IMR-90 (cell line): ENCODE data around the gene CLRN1. TPM values are rescaled to one million over a fixed set of nuclear protein-coding genes. Genes with fewer than 3 reads are reported as not detected.

Experiments used
- ATAC-seq: fragments of 200-7000 bp; cut with Tn5 transposase; 2 replicates; pipeline ENCODE4 v1.9.1; 2020; ENCODE audit warnings: low read depth, mild to moderate bottlenecking, moderate library complexity
- BruUV-seq: library from RNA; stranded (reverse); fragments of 400-500 nt; replicated peaks from 2 replicates; lab custom pipeline; 2021; lab: Mats Ljungman, UMichigan
- CTCF ChIA-PET: fragments of 300-600 bp; formaldehyde crosslinking; extraction: SDS; loops from one replicate; lab custom pipeline; 2021; ENCODE audit warnings: antibody characterized with exemption; lab: Yijun Ruan, JAX
- POLR2A ChIA-PET: fragments of 300-600 bp; sonication (Branson Sonifier 250); formaldehyde crosslinking; loops from one replicate; lab custom pipeline; 2022; ENCODE audit warnings: antibody characterized with exemption; ENCODE audit not compliant: unreplicated experiment; lab: Charles Lee
- DNase-seq: peaks from one replicate; pipeline ENCODE4 v3.0.0; 2013
- H2AFZ ChIP-seq: replicated peaks from 2 replicates; pipeline ENCODE3; 2013; ENCODE audit warnings: low read length, mild to moderate bottlenecking; ENCODE audit not compliant: poor library complexity
- H2AK5ac ChIP-seq: 2 replicates; pipeline ENCODE4 v1.6.1; 2013; ENCODE audit warnings: low read depth, low read length, inconsistent platforms
- H2AK9ac ChIP-seq: replicated peaks from 2 replicates; pipeline ENCODE3; 2013; ENCODE audit warnings: mild to moderate bottlenecking, low read depth, low read length, moderate library complexity; ENCODE audit not compliant: poor library complexity
- H2BK120ac ChIP-seq: 2 replicates; pipeline ENCODE4 v1.6.1; 2013; ENCODE audit warnings: low read depth, low read length, inconsistent platforms
- H2BK15ac ChIP-seq: 3 replicates; pipeline ENCODE4 v1.6.1; 2013; ENCODE audit warnings: low read depth, low read length, inconsistent platforms
- H2BK20ac ChIP-seq: 2 replicates; pipeline ENCODE4 v1.6.1; 2013; ENCODE audit warnings: low read depth, mild to moderate bottlenecking, inconsistent platforms, low read length, moderate library complexity
- H2BK5ac ChIP-seq: 2 replicates; pipeline ENCODE4 v1.6.1; 2013; ENCODE audit warnings: mild to moderate bottlenecking, low read depth, low read length, inconsistent platforms; ENCODE audit not compliant: poor library complexity, severe bottlenecking
- H3K14ac ChIP-seq: replicated peaks from 2 replicates; pipeline ENCODE4 v1.6.1; 2013; ENCODE audit warnings: low read depth, low read length, inconsistent platforms
- H3K18ac ChIP-seq: 2 replicates; pipeline ENCODE4 v1.6.1; 2013; ENCODE audit warnings: low read depth, low read length, control low read depth
- H3K23ac ChIP-seq: 2 replicates; pipeline ENCODE4 v1.6.1; 2013; ENCODE audit warnings: low read depth, low read length, inconsistent platforms
- H3K27ac ChIP-seq: 2 replicates; pipeline ENCODE4 v1.5.1; 2013; ENCODE audit warnings: mild to moderate bottlenecking, control low read depth, low read length; ENCODE audit not compliant: insufficient read depth
- H3K27me3 ChIP-seq: 2 replicates; pipeline ENCODE4 v1.6.1; 2013; ENCODE audit warnings: low read length; ENCODE audit not compliant: control insufficient read depth, insufficient read depth
- H3K36me3 ChIP-seq: 2 replicates; pipeline ENCODE4 v1.6.1; 2013; ENCODE audit warnings: low read length, mixed read lengths; ENCODE audit not compliant: control insufficient read depth, insufficient read depth
- H3K4ac ChIP-seq: 2 replicates; pipeline ENCODE4 v1.6.1; 2013; ENCODE audit warnings: low read depth, low read length, inconsistent platforms
- H3K4me1 ChIP-seq: 2 replicates; pipeline ENCODE4 v1.6.1; 2013; ENCODE audit warnings: low read length, mixed read lengths; ENCODE audit not compliant: control insufficient read depth, insufficient read depth
- H3K4me2 ChIP-seq: 2 replicates; pipeline ENCODE4 v1.6.1; 2013; ENCODE audit warnings: low read depth, mild to moderate bottlenecking, control low read depth, low read length, moderate library complexity
- H3K4me3 ChIP-seq: 2 replicates; pipeline ENCODE4 v1.5.1; 2013; ENCODE audit warnings: low read depth, mild to moderate bottlenecking, control low read depth, low read length, moderate library complexity; ENCODE audit not compliant: insufficient read depth
- H3K56ac ChIP-seq: 2 replicates; pipeline ENCODE4 v1.6.1; 2013; ENCODE audit warnings: low read length, inconsistent platforms; ENCODE audit not compliant: insufficient read depth; ENCODE audit errors: extremely low read depth
- H3K79me1 ChIP-seq, 2 experiments: 2 replicates each; pipeline ENCODE4 v1.6.1; 2013; ENCODE audit warnings: low read length in 2 of 2, inconsistent platforms in 1 of 2, low read depth in 1 of 2
- H3K9ac ChIP-seq: 2 replicates; pipeline ENCODE4 v1.6.1; 2013; ENCODE audit warnings: low read depth, low read length, control low read depth
- H3K9me1 ChIP-seq: 2 replicates; pipeline ENCODE4 v1.6.1; 2013; ENCODE audit warnings: low read length, inconsistent platforms; ENCODE audit not compliant: insufficient read depth
- H3K9me3 ChIP-seq: 2 replicates; pipeline ENCODE4 v1.6.1; 2013; ENCODE audit warnings: low read length; ENCODE audit not compliant: control insufficient read depth, insufficient read depth
- H4K20me1 ChIP-seq: 2 replicates; pipeline ENCODE4 v1.6.1; 2013; ENCODE audit warnings: low read length, inconsistent platforms; ENCODE audit not compliant: insufficient read depth
- H4K5ac ChIP-seq: 2 replicates; pipeline ENCODE4 v1.6.1; 2013; ENCODE audit warnings: mild to moderate bottlenecking, low read depth, low read length, control low read depth
- H4K8ac ChIP-seq, 2 experiments: 2 replicates each; pipeline ENCODE4 v1.6.1; 2013; ENCODE audit warnings: low read depth in 2 of 2, low read length in 2 of 2, control low read depth in 1 of 2, inconsistent platforms in 1 of 2
- H4K91ac ChIP-seq: 2 replicates; pipeline ENCODE4 v1.6.1; 2013; ENCODE audit warnings: low read depth, low read length, inconsistent platforms; ENCODE audit not compliant: insufficient read depth
- CHD1 ChIP-seq: IDR thresholded peaks from 2 replicates; pipeline ENCODE4 v1.6.1; 2012; ENCODE audit warnings: low read depth, low read length, improper control_type of control experiment
- FOS ChIP-seq: fragments of 150-350 bp; IDR thresholded peaks from 2 replicates; pipeline ENCODE4 v1.6.1; 2016; ENCODE audit warnings: low read depth, low read length
- RFX5 ChIP-seq: IDR thresholded peaks from 2 replicates; pipeline ENCODE4 v1.8.0; 2012; ENCODE audit warnings: low read depth, mild to moderate bottlenecking, low read length, moderate library complexity
- WGBS, 2 experiments: methylation state at CpG; one replicate each; pipeline versions ENCODE4 v1.1.5 to v1.1.7; 2013; ENCODE audit warnings: missing lambda C conversion rate in 2 of 2; ENCODE audit not compliant: insufficient read length in 1 of 2; ENCODE audit errors: extremely low coverage in 2 of 2; 5-methylcytosine and 5-hydroxymethylcytosine counted together
- dilution Hi-C: fragments of 300-500 bp; cut with HindIII; formaldehyde crosslinking; loops from one replicate; pipeline ENCODE4 v1.14.3; 2018; ENCODE audit warnings: low sequenced_read_pairs; ENCODE audit not compliant: unreplicated experiment
- in situ Hi-C: fragments of 300-500 bp; cut with MboI; formaldehyde crosslinking; loops from 3 replicates; pipeline ENCODE4 v1.14.3; 2019; ENCODE audit warnings: low sequenced_read_pairs, inconsistent platforms, mixed read lengths
- intact Hi-C: fragments of 100-400 bp; cut with micrococcal nuclease; formaldehyde crosslinking; loops from 2 replicates; pipeline ENCODE4 v1.10.0; 2022
- polyA plus RNA-seq, 3 experiments: library from polyadenylated mRNA; depleted of rRNA; stranded (reverse); fragments of >200 nt; gene quantifications; 2 replicates each; pipeline ENCODE4 v1.2.3, GENCODE V29; 2012; ENCODE audit warnings: low replicate concordance in 1 of 3
- total RNA-seq: library from RNA; depleted of rRNA; stranded (reverse); fragments of >200 nt; gene quantifications from 2 replicates; pipeline ENCODE4 v1.2.3, GENCODE V29; 2012

The CLRN1 gene
- total and polyA plus RNA-seq, 2 of the 4 experiments (the other 2 are of a cell fraction) = not detected

DNA sequence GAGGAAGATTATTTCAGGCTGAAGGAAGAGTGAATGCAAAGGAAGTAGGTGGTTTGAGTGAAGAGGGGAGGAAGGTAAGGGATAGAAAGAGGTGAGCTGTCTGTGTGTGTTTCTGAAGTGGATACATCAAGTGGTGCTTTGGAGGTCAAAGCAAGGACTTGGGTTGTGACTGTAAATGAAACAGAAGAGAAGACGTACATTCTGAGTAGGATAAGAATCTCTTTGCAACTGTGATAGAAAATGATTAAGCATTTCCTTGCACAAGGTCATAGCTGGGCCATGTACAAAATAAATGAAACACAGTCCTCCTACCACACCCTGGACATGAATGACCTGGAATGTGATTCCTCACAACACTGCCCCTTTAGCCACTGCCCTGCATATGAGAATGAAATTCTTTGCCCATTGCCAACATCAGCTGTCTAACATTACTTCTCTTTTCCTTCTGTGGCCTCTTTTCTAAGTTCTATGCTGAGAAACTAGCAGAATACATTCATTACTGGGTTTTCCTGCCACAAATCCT, 39.0 kb downstream of the CLRN1 start:
- H2BK120ac ChIP-seq = no peak overlapping the region
- ChIA-PET CTCF (interaction anchor here (0.6 to 1.2 kb wide), 2 partner anchors 20 to 41 kb away, joined by 3 read pairs; no protein-coding TSS in a partner anchor), POLR2A (no interaction called here)
- no peak for DNase-seq
- no peak overlapping the region for H2BK15ac ChIP-seq
- no peak for TF ChIP-seq RFX5
- no peak for TF ChIP-seq FOS
- no peak for TF ChIP-seq CHD1
- H3K9me3 ChIP-seq = no peaks in the 10 kb centered on the region
- H3K4me3 ChIP-seq = no peak overlapping the region
- no peak overlapping the region for H3K9ac ChIP-seq
- no peaks in the 10 kb centered on the region for H3K36me3 ChIP-seq
- H3K4ac ChIP-seq = no peak overlapping the region
- H4K8ac ChIP-seq = no peak overlapping the region
- no peaks in the 10 kb centered on the region for H3K9me1 ChIP-seq
- no peak overlapping the region for H4K5ac ChIP-seq
- H3K23ac ChIP-seq = no peak overlapping the region
- no peak overlapping the region for H2BK20ac ChIP-seq
- BruUV-seq = no TSS peak
- dilution Hi-C loops = no loop called here
- H3K4me1 ChIP-seq = no peaks in the 10 kb centered on the region
- H3K4me2 ChIP-seq = no peak overlapping the region
- H2AK9ac ChIP-seq = no peak overlapping the region
- no peaks in the 10 kb centered on the region for H4K20me1 ChIP-seq
- no peak overlapping the region for H3K27ac ChIP-seq
- H2AK5ac ChIP-seq = no peak overlapping the region
- WGBS, 2 experiments = no CpG with 5 or more reads among the region's 1 CpG
- no peak overlapping the region for H2AFZ ChIP-seq
- H3K56ac ChIP-seq = no peak overlapping the region
- H3K27me3 ChIP-seq = peaks cover 10% of the 10 kb centered on the region
- H3K14ac ChIP-seq = no peak overlapping the region
- intact Hi-C loops = no loop called here
- H3K18ac ChIP-seq = no peak overlapping the region
- H2BK5ac ChIP-seq = no peak overlapping the region
- ATAC-seq = no peak
- H4K91ac ChIP-seq = no peak overlapping the region
- in situ Hi-C loops = no loop called here
- H3K79me1 ChIP-seq = no peaks in the 10 kb centered on the region
